Activated T-cell treated with anti-CD3 and anti-CD28 coated beads for 1 hour (primary cell): Measurements from ENCODE around the gene PALLD.

Experiments used
- DNase-seq: peaks from one replicate; pipeline ENCODE4 v3.0.0-alpha.2; 2020; ENCODE audit warnings: low read depth

The PALLD gene

GRCh38 chr4:168765726-168766125 lies 268.9 kb downstream of the PALLD start:
- DNase-seq, result no peak

- DNase-seq, result no peak
Observed at GRCh38 chr4:168766604-168767316, 269.9 kb downstream of the PALLD start.

- no peak for DNase-seq
Observed at GRCh38 chr4:168769416-168769815, 272.6 kb downstream of the PALLD start.

GRCh38 chr4:168769837-168770236 lies 273.0 kb downstream of the PALLD start:
- DNase-seq, result no peak

- DNase-seq, result no peak
Observed at GRCh38 chr4:168771251-168771650, 274.4 kb downstream of the PALLD start.

- DNase-seq, result no peak
Observed at GRCh38 chr4:168773388-168774195, 276.7 kb downstream of the PALLD start.

- no peak for DNase-seq
Observed at GRCh38 chr4:168776382-168776781, 279.5 kb downstream of the PALLD start.

- DNase-seq, result no peak
Observed at GRCh38 chr4:168777277-168777965, 280.6 kb downstream of the PALLD start.

GRCh38 chr4:168781341-168781740 lies 284.5 kb downstream of the PALLD start:
- DNase-seq, result no peak

GRCh38 chr4:168781926-168782325 lies 285.1 kb downstream of the PALLD start:
- DNase-seq, result no peak

GRCh38 chr4:168782439-168782838 lies 285.6 kb downstream of the PALLD start:
- DNase-seq, result no peak

- no peak for DNase-seq
Observed at GRCh38 chr4:168784786-168785461, 288.1 kb downstream of the PALLD start.

- no peak for DNase-seq
Observed at GRCh38 chr4:168787334-168787733, 290.5 kb downstream of the PALLD start.

GRCh38 chr4:168787801-168788595 lies 291.1 kb downstream of the PALLD start:
- no peak for DNase-seq

- DNase-seq, result no peak
Observed at GRCh38 chr4:168790898-168791297, 294.0 kb downstream of the PALLD start.

- DNase-seq, result no peak
Observed at GRCh38 chr4:168791376-168791775, 294.5 kb downstream of the PALLD start.

- DNase-seq, result no peak
Observed at GRCh38 chr4:168793542-168793941, 296.7 kb downstream of the PALLD start.

- no peak for DNase-seq
Observed at GRCh38 chr4:168794092-168794707, 297.3 kb downstream of the PALLD start.

- no peak for DNase-seq
Observed at GRCh38 chr4:168794881-168795280, 298.0 kb downstream of the PALLD start.

- no peak for DNase-seq
Observed at GRCh38 chr4:168795346-168795745, 298.5 kb downstream of the PALLD start.
